Ectodermal cell (in vitro differentiated cells): ENCODE results near the gene LINGO3.

Experiments
- H3K27ac ChIP-seq: 2 replicates; pipeline ENCODE4 v1.7.0; 2013; ENCODE audit warnings: mild to moderate bottlenecking, low read depth, low read length; ENCODE audit not compliant: insufficient read depth, poor library complexity, severe bottlenecking
- H3K27me3 ChIP-seq: 2 replicates; pipeline ENCODE4 v1.7.0; 2013; ENCODE audit warnings: mild to moderate bottlenecking, low read length; ENCODE audit not compliant: insufficient read depth, control insufficient read depth, poor library complexity, severe bottlenecking
- H3K36me3 ChIP-seq: one replicate; pipeline ENCODE4 v1.7.0; 2013; ENCODE audit warnings: low read length; ENCODE audit not compliant: control insufficient read depth, insufficient read depth
- H3K4me1 ChIP-seq: one replicate; pipeline ENCODE4 v1.7.0; 2013; ENCODE audit warnings: low read length; ENCODE audit not compliant: control insufficient read depth, insufficient read depth
- H3K4me3 ChIP-seq: 2 replicates; pipeline ENCODE4 v1.7.0; 2013; ENCODE audit warnings: low read depth, low read length, control low read depth; ENCODE audit not compliant: insufficient read depth
- H3K9me3 ChIP-seq: 2 replicates; pipeline ENCODE4 v1.7.0; 2013; ENCODE audit warnings: mild to moderate bottlenecking, low read length, moderate library complexity; ENCODE audit not compliant: control insufficient read depth
- WGBS, 2 experiments: methylation state at CpG; one replicate each; pipeline ENCODE4 v1.1.7; 2013; ENCODE audit warnings: missing lambda C conversion rate in 2 of 2; 5-methylcytosine and 5-hydroxymethylcytosine counted together

Gene LINGO3

DNA sequence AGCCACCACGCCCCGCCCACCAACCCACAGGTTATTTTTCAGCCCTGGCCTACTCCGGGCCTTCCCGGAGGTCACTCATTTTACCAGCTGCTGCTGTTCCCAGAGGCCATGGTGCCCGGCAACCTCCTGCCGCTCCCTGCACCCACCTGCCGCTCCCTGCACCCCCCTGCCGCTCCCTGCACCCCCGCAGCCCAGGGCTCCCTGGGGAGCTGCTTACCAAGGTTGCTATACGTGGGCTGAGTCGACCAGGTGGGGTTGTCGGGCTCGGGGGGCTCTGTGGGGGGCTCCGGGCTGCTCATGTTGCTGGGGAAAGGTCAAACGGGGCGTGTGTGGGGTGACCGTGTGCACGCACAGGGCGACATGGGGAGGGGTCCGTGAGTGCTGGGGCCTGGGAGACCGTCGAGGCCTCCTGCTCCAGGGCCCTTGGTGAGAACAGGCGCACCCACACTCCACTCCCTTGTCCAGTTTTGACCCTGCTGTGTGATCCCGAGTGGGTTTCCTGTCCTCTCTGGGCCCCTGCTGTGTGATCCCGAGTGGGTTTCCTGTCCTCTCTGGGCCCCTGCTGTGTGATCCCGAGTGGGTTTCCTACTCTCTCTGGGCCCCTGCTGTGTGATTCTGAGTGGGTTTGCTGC, 27.2 kb downstream of the LINGO3 start:
- WGBS, 2 experiments, result 81 to 82% methylated on average over 26 of the region's 26 CpGs
- H3K27me3 ChIP-seq, result peaks cover 30% of the 10 kb centered on the region
- H3K27ac ChIP-seq, result no peak overlapping the region
- H3K4me1 ChIP-seq, result peaks cover 10% of the 10 kb centered on the region
- H3K36me3 ChIP-seq, result no peaks in the 10 kb centered on the region
- H3K9me3 ChIP-seq, result no peaks in the 10 kb centered on the region
- no peak overlapping the region for H3K4me3 ChIP-seq

DNA sequence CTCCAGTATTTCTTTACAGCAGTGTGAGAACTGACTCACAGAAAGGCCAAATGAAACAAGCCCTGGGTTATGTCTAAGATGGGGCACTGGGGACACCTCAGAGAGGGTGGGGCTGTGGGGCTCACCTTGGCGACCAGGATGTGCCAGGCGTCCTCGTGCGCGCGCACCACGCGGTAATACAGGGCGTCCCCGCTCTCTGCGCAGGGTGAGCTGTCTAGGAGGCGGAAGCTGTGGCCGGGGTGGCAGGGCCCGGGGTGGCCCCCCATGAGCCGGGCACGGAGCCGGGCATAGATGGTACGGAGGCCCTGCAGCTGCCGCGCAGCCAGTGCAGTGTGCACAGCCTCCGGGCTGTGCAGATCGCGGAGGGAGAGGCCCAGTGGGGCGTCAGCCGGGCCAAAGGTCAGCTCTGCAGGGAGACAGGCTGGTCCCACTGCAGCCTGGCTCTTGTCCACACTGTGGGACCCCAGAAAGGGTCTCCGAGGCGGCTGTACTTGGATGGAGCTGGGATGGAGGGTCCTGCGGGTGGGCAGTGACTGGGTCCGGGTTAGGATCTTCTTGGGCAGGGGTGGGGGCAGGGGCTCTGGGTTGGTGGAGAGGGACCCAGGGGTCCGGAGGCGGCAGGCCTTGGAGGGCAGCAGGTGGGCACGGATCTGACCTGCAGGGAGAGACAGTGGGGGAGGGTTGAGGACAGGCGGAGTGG, 29.3 kb downstream of the LINGO3 start:
- WGBS, 2 experiments, result 92 to 94% methylated on average over 33 of the region's 33 CpGs
- no peak overlapping the region for H3K4me3 ChIP-seq

DNA sequence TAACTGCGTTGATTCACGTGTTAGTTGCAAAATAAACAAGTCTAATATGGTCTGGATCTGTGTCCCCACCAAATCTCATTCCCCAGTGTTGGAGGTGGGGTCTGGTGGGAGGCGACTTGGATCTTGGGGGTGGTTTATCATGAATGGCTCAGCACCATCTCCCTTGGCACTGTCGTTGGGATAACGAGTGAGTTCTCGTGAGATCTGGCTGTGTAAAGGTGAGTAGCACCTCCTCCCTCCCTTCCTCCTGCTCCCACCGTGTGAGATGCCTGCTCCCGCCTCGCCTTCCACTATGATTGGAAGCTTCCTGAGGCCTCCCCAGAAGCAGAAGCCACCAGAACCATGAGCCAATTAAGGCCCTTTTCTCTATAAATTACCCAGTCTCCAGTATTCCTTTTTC, 30.8 kb downstream of the LINGO3 start:
- 88 to 90% methylated on average over 9 of the region's 9 CpGs for WGBS, 2 experiments
- Histone ChIP-seq H3K27me3 (peaks cover 7% of the 10 kb centered on the region), H3K4me3 (no peak overlapping the region), H3K36me3 (no peaks in the 10 kb centered on the region), H3K9me3 (no peaks in the 10 kb centered on the region), H3K4me1 (peaks cover 9% of the 10 kb centered on the region), H3K27ac (no peak overlapping the region)

More for the DNA sequence above, 29.3 kb downstream of the LINGO3 start:
- peaks cover 20% of the 10 kb centered on the region for H3K27me3 ChIP-seq
- no peaks in the 10 kb centered on the region for H3K36me3 ChIP-seq
- H3K4me1 ChIP-seq, result peaks cover 10% of the 10 kb centered on the region
- H3K9me3 ChIP-seq, result no peaks in the 10 kb centered on the region
- no peak overlapping the region for H3K27ac ChIP-seq

DNA sequence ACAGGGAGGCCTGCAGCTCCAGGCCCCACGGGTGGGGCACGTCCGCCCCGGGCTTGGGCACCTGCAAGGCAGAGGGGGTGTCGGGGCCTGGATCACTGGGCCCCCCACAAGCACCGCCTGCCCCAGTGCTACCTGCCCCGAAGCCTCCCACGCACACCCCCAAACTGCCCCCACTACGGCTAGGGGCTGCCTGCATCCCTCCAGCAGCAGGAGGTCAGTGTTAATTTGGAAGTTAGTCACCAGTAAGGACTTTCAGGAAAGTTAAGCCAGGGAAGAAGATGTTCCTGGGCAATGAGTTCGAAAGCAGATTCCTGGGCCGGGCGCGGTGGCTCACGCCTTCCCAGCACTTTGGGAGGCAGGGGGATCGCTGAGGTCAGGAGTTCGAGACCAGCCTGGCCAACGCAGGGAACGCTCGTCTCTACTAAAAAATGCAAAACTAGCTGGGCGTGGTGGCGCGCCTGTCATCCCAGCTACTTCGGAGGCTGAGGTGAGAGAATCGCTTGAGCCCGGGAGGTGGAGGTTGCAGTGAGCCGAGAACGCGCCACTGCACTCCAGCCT, 31.4 kb downstream of the LINGO3 start:
- peaks cover 6% of the 10 kb centered on the region for H3K36me3 ChIP-seq
- no peak overlapping the region for H3K4me3 ChIP-seq
- H3K4me1 ChIP-seq, result peaks cover 10% of the 10 kb centered on the region
- no peak overlapping the region for H3K27ac ChIP-seq
- H3K9me3 ChIP-seq, result no peaks in the 10 kb centered on the region
- 94 to 96% methylated on average over 28 of the region's 28 CpGs for WGBS, 2 experiments
- peaks cover 1% of the 10 kb centered on the region for H3K27me3 ChIP-seq

DNA sequence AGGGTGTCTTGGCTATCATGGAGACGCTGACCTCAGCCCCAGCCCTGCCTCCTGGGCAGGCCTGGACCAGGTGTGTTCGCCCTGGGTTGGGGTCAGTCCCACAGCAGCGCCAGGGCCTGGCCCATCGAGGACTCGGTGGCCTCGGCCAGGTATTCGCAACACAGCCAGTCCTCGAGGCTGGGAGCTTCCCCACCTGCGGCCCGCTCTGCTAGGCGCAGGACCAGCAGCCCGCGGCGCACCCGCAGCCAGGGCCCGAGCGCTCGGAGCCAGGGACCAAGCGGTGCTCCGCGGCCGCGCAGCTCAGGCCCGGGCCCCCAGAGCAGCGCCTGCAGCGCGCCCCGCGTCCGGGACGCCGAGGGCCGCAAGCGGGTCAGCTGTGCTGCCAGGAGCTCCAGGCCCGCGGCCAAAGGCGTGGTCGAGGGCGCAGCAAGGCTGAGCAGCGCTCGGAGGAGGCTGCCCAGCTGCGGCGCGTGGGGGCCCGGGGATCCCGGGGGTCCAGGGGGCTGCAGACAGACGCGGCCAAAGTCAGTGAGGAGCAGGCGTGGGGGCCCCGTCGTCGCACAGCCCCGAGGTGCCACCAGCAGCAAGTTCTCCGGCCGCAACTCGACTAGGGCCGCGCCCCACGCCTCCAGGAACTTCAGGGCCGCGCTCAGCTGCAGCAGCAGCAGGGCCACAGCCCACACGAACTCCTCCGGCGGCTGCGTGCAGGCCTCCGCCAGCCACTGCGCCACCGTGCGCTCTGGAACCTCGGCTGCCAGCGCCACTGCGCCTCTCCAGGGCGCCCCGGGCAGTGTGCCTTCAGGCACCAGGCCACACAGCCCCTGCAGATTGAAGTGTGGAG, 32.1 kb downstream of the LINGO3 start:
- H3K4me3 ChIP-seq, result no peak overlapping the region
- peaks cover 11% of the 10 kb centered on the region for H3K4me1 ChIP-seq
- H3K9me3 ChIP-seq, result no peaks in the 10 kb centered on the region
- 95 to 96% methylated on average over 74 of the region's 74 CpGs for WGBS, 2 experiments
- H3K27ac ChIP-seq, result no peak overlapping the region
- H3K27me3 ChIP-seq, result no peaks in the 10 kb centered on the region
- H3K36me3 ChIP-seq, result peaks cover 6% of the 10 kb centered on the region

DNA sequence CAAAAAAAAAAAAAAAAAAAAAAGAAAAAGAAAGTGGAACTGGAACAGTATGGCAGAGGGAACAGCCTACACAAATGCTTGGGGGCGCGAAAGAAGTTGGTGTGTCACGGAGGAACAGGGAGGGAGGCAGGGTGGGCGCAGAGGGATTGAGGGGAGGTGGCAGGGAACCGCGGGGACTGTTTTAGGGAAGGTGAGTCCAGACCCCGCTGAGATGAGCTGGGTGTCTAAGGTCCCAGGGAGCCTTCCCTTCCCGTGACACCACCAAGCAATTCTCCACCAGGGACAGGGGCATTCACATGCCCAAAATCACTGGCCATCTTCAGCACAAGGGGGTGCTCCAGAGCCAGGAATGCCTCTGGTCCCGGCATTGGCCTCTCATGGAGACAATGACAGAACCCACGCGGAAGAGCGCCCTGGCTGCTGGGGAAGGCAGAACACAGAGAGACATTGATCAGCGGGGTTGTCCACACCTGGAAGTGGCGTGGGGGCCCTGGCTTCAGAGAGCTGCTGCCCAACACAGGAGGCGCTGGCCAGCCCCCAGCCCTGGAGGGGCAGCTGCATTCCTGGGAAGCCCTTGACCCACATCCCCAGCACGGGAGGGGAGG, 32.9 kb downstream of the LINGO3 start:
- WGBS, 2 experiments, result 74 to 76% methylated on average over 16 of the region's 16 CpGs
- no peak overlapping the region for H3K4me3 ChIP-seq

DNA sequence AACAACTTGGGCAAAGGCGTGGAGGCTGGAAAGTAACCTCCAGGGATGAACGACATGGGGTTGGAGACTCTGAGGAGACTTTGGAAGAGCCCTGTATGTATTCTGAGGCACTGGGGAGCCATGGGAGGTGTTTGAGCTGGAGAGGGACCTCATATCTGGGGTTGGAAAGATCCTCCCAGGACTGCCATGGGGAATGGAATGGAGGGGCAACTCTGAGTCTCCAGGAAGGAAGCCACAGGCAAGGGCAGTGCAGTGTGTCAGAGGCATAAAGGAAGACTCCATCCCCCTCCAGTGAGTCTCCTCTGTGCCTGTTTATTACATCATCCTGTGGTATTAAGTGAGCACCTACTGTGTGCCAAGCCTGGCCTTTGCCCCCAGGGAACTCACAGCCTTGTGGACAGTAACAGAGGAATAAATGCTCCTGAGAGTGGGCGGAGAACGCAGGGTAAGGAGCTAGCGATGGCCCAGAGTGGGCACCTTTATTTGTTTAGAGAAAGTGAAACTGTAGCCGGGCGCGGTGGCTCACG, 33.7 kb downstream of the LINGO3 start:
- Histone ChIP-seq H3K9me3 (no peaks in the 10 kb centered on the region), H3K27ac (no peak overlapping the region), H3K27me3 (no peaks in the 10 kb centered on the region), H3K4me1 (peaks cover 11% of the 10 kb centered on the region), H3K36me3 (peaks cover 6% of the 10 kb centered on the region), H3K4me3 (peak overlapping the region; percentile 22)
- 92 to 94% methylated on average over 9 of the region's 9 CpGs for WGBS, 2 experiments

More for the DNA sequence above, 32.9 kb downstream of the LINGO3 start:
- Histone ChIP-seq H3K27me3 (no peaks in the 10 kb centered on the region), H3K36me3 (peaks cover 6% of the 10 kb centered on the region), H3K9me3 (no peaks in the 10 kb centered on the region), H3K4me1 (peaks cover 11% of the 10 kb centered on the region), H3K27ac (no peak overlapping the region)

DNA sequence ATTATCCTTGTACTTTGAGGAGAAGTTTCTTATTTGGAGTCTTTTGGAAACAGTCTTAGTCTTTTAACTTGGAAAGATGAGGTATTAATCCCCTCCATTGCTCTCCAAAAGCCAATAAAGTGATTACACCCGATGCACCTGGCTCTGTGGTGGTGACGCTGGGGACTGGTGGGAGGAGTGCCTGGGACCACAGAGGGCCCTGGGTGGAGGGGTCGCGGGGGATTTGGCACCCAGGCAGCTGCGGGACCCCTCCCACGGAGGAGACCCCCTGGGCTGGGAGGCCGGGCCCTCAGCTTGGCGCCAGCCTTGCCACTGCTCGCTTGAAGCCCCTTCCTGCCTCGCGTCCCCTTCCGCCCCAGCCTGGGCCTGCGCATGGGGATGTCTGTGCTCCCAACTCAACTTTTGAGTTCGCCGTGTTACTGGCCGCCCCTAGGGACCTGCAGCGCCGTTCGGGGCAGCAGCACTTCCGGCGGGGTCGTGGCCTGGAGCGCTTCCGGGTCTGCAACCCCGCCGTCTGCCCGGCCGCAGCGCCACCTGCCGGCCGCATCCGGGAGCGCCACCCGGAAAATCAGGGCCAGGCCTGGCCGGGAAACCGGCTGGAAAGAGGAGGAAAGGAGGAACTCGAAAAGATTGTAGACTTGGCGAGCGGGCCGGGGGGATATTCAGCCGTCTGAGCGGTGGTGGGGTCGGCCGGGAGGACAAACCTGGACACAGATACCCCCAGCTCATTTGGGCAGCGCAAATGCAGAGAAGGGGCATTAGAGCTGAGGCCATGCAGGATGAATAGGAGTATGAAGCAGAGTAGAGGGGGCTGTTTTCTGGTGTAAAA, 34.4 kb downstream of the LINGO3 start:
- H3K27ac ChIP-seq, result peak overlapping the region; percentile 22
- WGBS, 2 experiments, result 17 to 18% methylated on average over 45 of the region's 45 CpGs
- peaks cover 11% of the 10 kb centered on the region for H3K4me1 ChIP-seq
- peak overlapping the region; percentile 25 for H3K4me3 ChIP-seq
- H3K9me3 ChIP-seq, result no peaks in the 10 kb centered on the region
- H3K36me3 ChIP-seq, result peaks cover 6% of the 10 kb centered on the region
- no peaks in the 10 kb centered on the region for H3K27me3 ChIP-seq
